ENCODE results near the gene BDH2. TPM values are rescaled to one million over a fixed set of nuclear protein-coding genes. Genes with fewer than 3 reads are reported as not detected.

Gene BDH2
- total and polyA plus RNA-seq, 2 of the 8 experiments (the other 6 are each of a cell fraction or from before 2014, with no cell fraction given) = 46.0 to 46.2 TPM

DNA sequence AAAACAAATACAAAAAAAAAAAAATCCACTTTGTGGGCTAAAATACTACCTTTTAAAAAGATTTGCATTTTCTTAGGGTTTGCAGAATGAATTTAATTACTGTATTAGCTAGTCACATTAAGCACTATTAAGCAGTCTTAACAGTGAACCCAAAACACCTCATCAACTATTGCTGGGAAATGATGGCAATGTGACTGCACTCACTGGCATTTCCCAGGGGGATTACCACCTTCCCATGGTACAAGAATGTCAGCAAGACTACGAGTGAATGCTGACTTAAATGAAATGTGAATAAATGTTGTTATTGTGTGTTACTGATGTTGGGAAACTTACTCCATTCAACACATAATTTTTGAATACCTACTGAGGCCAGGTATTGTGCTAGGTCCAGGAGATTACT is 13.1 kb downstream of the BDH2 start:
- Histone ChIP-seq H3K79me2 (ENCODE audit: control insufficient read depth in 1 of 2, insufficient read depth in 2 of 2, low read length in 2 of 2) (no peaks in the 10 kb centered on the region), H3K14ac (ENCODE audit: insufficient read length) (no peak overlapping the region), H3K9ac (replicated peaks in 1 of 4; ENCODE audit: extremely low read depth in 1 of 4, low read depth in 3 of 4, low read length in 3 of 4) (no peak overlapping the region), H2BK12ac (ENCODE audit: low read depth, low read length) (no peak overlapping the region), H2BK5ac (ENCODE audit: low read depth, low read length) (no peak overlapping the region), H2AK5ac (ENCODE audit: low read depth, low read length) (no peak overlapping the region), H3K79me1 (ENCODE audit: low read depth, low read length) (no peaks in the 10 kb centered on the region), H3K4me2 (ENCODE audit: insufficient read depth in 1 of 2, low read depth in 2 of 2, low read length in 2 of 2) (no peak overlapping the region), H3K4me1 (replicated peaks in 1 of 4; ENCODE audit: control insufficient read depth in 3 of 4, insufficient read depth in 4 of 4, low read length in 3 of 4) (no peaks in the 10 kb centered on the region), H4K8ac (ENCODE audit: extremely low read depth, insufficient read depth, low read length) (no peak overlapping the region), H4K91ac (replicated peaks; ENCODE audit: insufficient read length, low read length) (no peak overlapping the region), H3K18ac (ENCODE audit: extremely low read depth, low read length) (no peak overlapping the region), H3K23ac (ENCODE audit: insufficient read length) (no peak overlapping the region), H3K9me3 (ENCODE audit: insufficient read depth in 2 of 2, low read depth in 1 of 2, low read length in 1 of 2) (no peaks in the 10 kb centered on the region), H3K4ac (replicated peaks; ENCODE audit: insufficient read length, low read depth, low read length) (no peak overlapping the region), H2AFZ (ENCODE audit: low read length) (no peak overlapping the region), H4K20me1 (replicated peaks in 1 of 2; ENCODE audit: control insufficient read depth in 1 of 2, insufficient read depth in 2 of 2, low read length in 2 of 2) (no peaks in the 10 kb centered on the region), H2BK15ac (ENCODE audit: low read length) (no peak overlapping the region), H3K4me3 (ENCODE audit: extremely low read depth in 1 of 4, insufficient read depth in 2 of 4, low read depth in 3 of 4, low read length in 4 of 4) (no peak overlapping the region), H3K36me3 (ENCODE audit: control insufficient read depth in 2 of 4, insufficient read depth in 4 of 4, low read length in 3 of 4) (peaks cover 0 to 34% (median 31%) of the 10 kb centered on the region in 4 experiments), H3K56ac (replicated peaks; ENCODE audit: insufficient read length, low read depth, low read length) (no peak overlapping the region), H3K23me2 (ENCODE audit: low read depth, low read length) (no peaks in the 10 kb centered on the region), H3K27me3 (replicated peaks in 1 of 4; ENCODE audit: control insufficient read depth in 3 of 4, extremely low read depth in 1 of 4, insufficient read depth in 3 of 4, low read length in 3 of 4) (no peaks in the 10 kb centered on the region), H2BK20ac (ENCODE audit: low read length) (no peak overlapping the region), H4K5ac (ENCODE audit: insufficient read length, low read depth, low read length) (no peak overlapping the region), H3K27ac (ENCODE audit: low read depth, low read length) (no peak overlapping the region), H2BK120ac (replicated peaks; ENCODE audit: low read depth, low read length) (no peak overlapping the region)
- CTCF ChIA-PET (ENCODE audit: partially characterized antibody) = interaction anchor here (0.7 to 6.8 kb wide), 3 partner anchors 13 to 450 kb away, joined by 3 to 51 read pairs (median 4); partner anchors contain the start of gene BDH2
- POLR2A ChIA-PET (ENCODE audit: partially characterized antibody) = no interaction called here
- TF ChIP-seq RNF2 (IDR thresholded peaks at IDR 0.05; ENCODE audit: borderline replicate concordance, low read depth, low read length, missing control alignments, poor library complexity, severe bottlenecking) = no peak
- no peak for TF ChIP-seq EZH2 (IDR thresholded peaks at IDR 0.05; ENCODE audit: low read depth, low read length, severe bottlenecking)
- no peak for TF ChIP-seq CTCF (IDR thresholded peaks at IDR 0.05; ENCODE audit: control extremely low read depth in 1 of 3, insufficient read depth in 1 of 3, low read depth in 1 of 3, low read length in 3 of 3)
- TF ChIP-seq SP4 (IDR thresholded peaks at IDR 0.05; ENCODE audit: low read length) = no peak
- TF ChIP-seq HDAC6 (IDR thresholded peaks at IDR 0.05; ENCODE audit: low read depth, low read length) = no peak
- TF ChIP-seq CHD1 (IDR thresholded peaks at IDR 0.05; ENCODE audit: low read depth, low read length) = no peak
- no peak for TF ChIP-seq SP2 (IDR thresholded peaks at IDR 0.05; ENCODE audit: low read length)
- no peak for TF ChIP-seq POU5F1 (IDR thresholded peaks at IDR 0.05; ENCODE audit: low read depth, low read length)
- no peak for TF ChIP-seq TCF12 (IDR thresholded peaks at IDR 0.05; ENCODE audit: low read depth, low read length)
- no peak for TF ChIP-seq POLR2A (IDR thresholded peaks at IDR 0.05; ENCODE audit: control extremely low read depth in 1 of 2, low read depth in 2 of 2, low read length in 2 of 2)
- TF ChIP-seq TBP (IDR thresholded peaks at IDR 0.05; ENCODE audit: low read depth, low read length) = no peak
- no peak for TF ChIP-seq RFX5 (IDR thresholded peaks at IDR 0.05; ENCODE audit: borderline replicate concordance, low read depth, low read length)
- TF ChIP-seq CHD2 (IDR thresholded peaks at IDR 0.05; ENCODE audit: low read length) = no peak
- FAIRE-seq (no peak), DNase-seq (ENCODE audit: low read depth in 1 of 2, low spot score in 2 of 2) (no peak)
- 83% methylated on average over 1 of the region's 1 CpG; no CpG with 5 or more reads in 1 of the 2 experiments for WGBS, 2 experiments (ENCODE audit: extremely low coverage in 1 of 2, insufficient coverage in 1 of 2, insufficient read length in 1 of 2, insufficient replicate concordance in 2 of 2, low coverage in 1 of 2, low lambda C conversion rate in 2 of 2, missing lambda C conversion rate in 1 of 2)
